ENCODE results near the gene DUSP15.
"Not testable (repeated sequence)": the region's sequence is repeated elsewhere in the genome, so short reads cannot be mapped to it uniquely, and the experiment has no call there.

Gene DUSP15

GRCh38 chr20:31829731-31830130 is 40.6 kb downstream of the DUSP15 start:
- H3K36me3 ChIP-seq (ENCODE audit: insufficient read depth, low read length), result no peaks in the 10 kb centered on the region
- H3K79me2 ChIP-seq (ENCODE audit: control insufficient read depth, insufficient read depth, low read length, unreplicated experiment), result no peaks in the 10 kb centered on the region
- H2AFZ ChIP-seq (ENCODE audit: low read length, unreplicated experiment), result no peak overlapping the region
- no peak overlapping the region for H3K27ac ChIP-seq (ENCODE audit: low read depth, low read length)
- H3K4me1 ChIP-seq (ENCODE audit: control insufficient read depth, insufficient read depth, low read length, unreplicated experiment), result peaks cover under 1% of the 10 kb centered on the region
- no peak overlapping the region for H3K4me3 ChIP-seq (ENCODE audit: low read depth, low read length)
- no peaks in the 10 kb centered on the region for H3K27me3 ChIP-seq (ENCODE audit: insufficient read depth, low read length)

DNA sequence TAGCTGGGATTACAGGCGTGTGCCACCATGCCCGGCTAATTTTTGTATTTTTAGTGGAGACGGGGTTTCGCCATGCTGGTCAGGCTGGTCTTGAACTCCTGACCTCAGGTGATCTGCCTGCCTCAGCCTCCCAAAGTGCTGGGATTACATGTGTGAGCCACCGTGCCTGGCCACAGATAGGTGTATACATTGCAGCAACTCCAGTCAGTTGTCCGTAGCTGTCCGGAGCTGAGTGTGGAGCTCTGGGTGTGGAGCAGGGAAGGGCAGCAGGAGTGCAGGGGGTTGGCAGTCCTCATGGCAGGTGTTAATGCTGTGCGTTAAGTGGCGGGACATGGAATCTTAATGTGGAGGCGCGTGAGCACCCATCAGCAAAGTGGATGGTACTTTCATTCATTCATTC is 42.3 kb downstream of the DUSP15 start:
- H3K36me3 ChIP-seq (ENCODE audit: insufficient read depth, low read length); H3K27ac ChIP-seq (ENCODE audit: low read depth, low read length); H2AFZ ChIP-seq (ENCODE audit: low read length, unreplicated experiment); H3K27me3 ChIP-seq (ENCODE audit: insufficient read depth, low read length); H3K4me3 ChIP-seq (ENCODE audit: low read depth, low read length); H3K4me1 ChIP-seq (ENCODE audit: control insufficient read depth, insufficient read depth, low read length, unreplicated experiment); H3K79me2 ChIP-seq (ENCODE audit: control insufficient read depth, insufficient read depth, low read length, unreplicated experiment): not testable (repeated sequence)

DNA sequence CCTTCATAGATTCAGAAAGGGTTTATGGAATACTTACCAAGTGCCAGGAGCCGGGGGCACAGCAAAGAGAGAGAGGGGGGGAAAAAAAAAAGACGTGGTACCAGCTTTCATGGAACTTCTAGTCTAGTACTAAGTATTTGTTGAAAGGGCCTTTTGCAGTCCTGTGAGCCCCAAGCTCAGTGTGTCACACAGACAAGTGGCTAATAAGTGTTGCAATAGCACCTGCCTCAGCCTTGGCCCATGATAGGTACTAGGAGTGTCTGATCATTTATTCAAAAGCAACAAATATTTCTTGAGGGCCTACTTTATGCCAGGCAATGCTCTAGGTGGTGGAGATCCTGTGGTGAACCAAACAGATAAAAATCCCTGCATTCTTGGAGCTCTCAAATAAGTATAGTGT is 43.3 kb downstream of the DUSP15 start:
- no peaks in the 10 kb centered on the region for H3K79me2 ChIP-seq (ENCODE audit: control insufficient read depth, insufficient read depth, low read length, unreplicated experiment)

DNA sequence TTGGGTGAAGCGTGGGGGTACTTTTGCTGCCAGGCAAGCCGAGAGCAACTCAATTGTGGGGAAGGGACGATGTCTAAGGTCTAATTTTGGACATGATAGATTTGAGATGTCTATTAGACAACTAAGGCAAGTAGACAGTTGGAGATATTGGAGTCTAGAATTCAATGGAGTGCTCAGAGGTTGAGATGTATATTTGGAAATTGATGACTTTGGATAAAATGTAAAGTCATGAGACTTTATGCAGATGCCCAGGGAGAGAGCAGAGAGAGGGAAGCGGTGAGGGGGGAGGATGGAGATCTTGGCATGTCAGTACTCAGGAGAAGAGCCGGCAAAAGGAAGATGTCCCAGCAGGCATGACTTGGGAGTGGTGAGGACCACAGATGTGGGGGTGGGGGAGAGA is 44.3 kb downstream of the DUSP15 start:
- no peak overlapping the region for H3K4me3 ChIP-seq (ENCODE audit: low read depth, low read length)
- H2AFZ ChIP-seq (ENCODE audit: low read length, unreplicated experiment), result no peak overlapping the region
- H3K36me3 ChIP-seq (ENCODE audit: insufficient read depth, low read length), result no peaks in the 10 kb centered on the region
- H3K27me3 ChIP-seq (ENCODE audit: insufficient read depth, low read length), result no peaks in the 10 kb centered on the region
- H3K4me1 ChIP-seq (ENCODE audit: control insufficient read depth, insufficient read depth, low read length, unreplicated experiment), result peaks cover 10% of the 10 kb centered on the region
- no peaks in the 10 kb centered on the region for H3K79me2 ChIP-seq (ENCODE audit: control insufficient read depth, insufficient read depth, low read length, unreplicated experiment)
- no peak overlapping the region for H3K27ac ChIP-seq (ENCODE audit: low read depth, low read length)

More for the DNA sequence above, 43.3 kb downstream of the DUSP15 start:
- Histone ChIP-seq H3K27ac (ENCODE audit: low read depth, low read length) (no peak overlapping the region), H3K36me3 (ENCODE audit: insufficient read depth, low read length) (no peaks in the 10 kb centered on the region), H2AFZ (ENCODE audit: low read length, unreplicated experiment) (no peak overlapping the region), H3K27me3 (ENCODE audit: insufficient read depth, low read length) (no peaks in the 10 kb centered on the region), H3K4me1 (ENCODE audit: control insufficient read depth, insufficient read depth, low read length, unreplicated experiment) (peaks cover 10% of the 10 kb centered on the region), H3K4me3 (ENCODE audit: low read depth, low read length) (no peak overlapping the region)

- Histone ChIP-seq H3K36me3 (ENCODE audit: insufficient read depth, low read length) (no peaks in the 10 kb centered on the region), H2AFZ (ENCODE audit: low read length, unreplicated experiment) (no peak overlapping the region), H3K79me2 (ENCODE audit: control insufficient read depth, insufficient read depth, low read length, unreplicated experiment) (no peaks in the 10 kb centered on the region), H3K4me1 (ENCODE audit: control insufficient read depth, insufficient read depth, low read length, unreplicated experiment) (peaks cover 10% of the 10 kb centered on the region), H3K27me3 (ENCODE audit: insufficient read depth, low read length) (no peaks in the 10 kb centered on the region), H3K27ac (ENCODE audit: low read depth, low read length) (no peak overlapping the region), H3K4me3 (ENCODE audit: low read depth, low read length) (no peak overlapping the region)
These were observed 45.6 kb downstream of the DUSP15 start for GRCh38 chr20:31824554-31825313.

- no peak overlapping the region for H2AFZ ChIP-seq (ENCODE audit: low read length, unreplicated experiment)
- no peaks in the 10 kb centered on the region for H3K79me2 ChIP-seq (ENCODE audit: control insufficient read depth, insufficient read depth, low read length, unreplicated experiment)
- H3K4me3 ChIP-seq (ENCODE audit: low read depth, low read length), result no peak overlapping the region
- no peaks in the 10 kb centered on the region for H3K27me3 ChIP-seq (ENCODE audit: insufficient read depth, low read length)
- peaks cover 10% of the 10 kb centered on the region for H3K4me1 ChIP-seq (ENCODE audit: control insufficient read depth, insufficient read depth, low read length, unreplicated experiment)
- no peaks in the 10 kb centered on the region for H3K36me3 ChIP-seq (ENCODE audit: insufficient read depth, low read length)
- H3K27ac ChIP-seq (ENCODE audit: low read depth, low read length), result no peak overlapping the region
These were observed 46.2 kb downstream of the DUSP15 start for GRCh38 chr20:31824125-31824485.

GRCh38 chr20:31823360-31824124 is 46.8 kb downstream of the DUSP15 start:
- H3K27ac ChIP-seq (ENCODE audit: low read depth, low read length), result no peak overlapping the region
- peaks cover 10% of the 10 kb centered on the region for H3K4me1 ChIP-seq (ENCODE audit: control insufficient read depth, insufficient read depth, low read length, unreplicated experiment)
- no peaks in the 10 kb centered on the region for H3K79me2 ChIP-seq (ENCODE audit: control insufficient read depth, insufficient read depth, low read length, unreplicated experiment)
- no peaks in the 10 kb centered on the region for H3K36me3 ChIP-seq (ENCODE audit: insufficient read depth, low read length)
- no peak overlapping the region for H2AFZ ChIP-seq (ENCODE audit: low read length, unreplicated experiment)
- H3K4me3 ChIP-seq (ENCODE audit: low read depth, low read length), result no peak overlapping the region
- no peaks in the 10 kb centered on the region for H3K27me3 ChIP-seq (ENCODE audit: insufficient read depth, low read length)

- H3K27ac ChIP-seq (ENCODE audit: low read depth, low read length), result no peak overlapping the region
- no peak overlapping the region for H3K4me3 ChIP-seq (ENCODE audit: low read depth, low read length)
- H3K27me3 ChIP-seq (ENCODE audit: insufficient read depth, low read length), result no peaks in the 10 kb centered on the region
- peaks cover 10% of the 10 kb centered on the region for H3K4me1 ChIP-seq (ENCODE audit: control insufficient read depth, insufficient read depth, low read length, unreplicated experiment)
- H3K36me3 ChIP-seq (ENCODE audit: insufficient read depth, low read length), result no peaks in the 10 kb centered on the region
- H2AFZ ChIP-seq (ENCODE audit: low read length, unreplicated experiment), result no peak overlapping the region
- no peaks in the 10 kb centered on the region for H3K79me2 ChIP-seq (ENCODE audit: control insufficient read depth, insufficient read depth, low read length, unreplicated experiment)
These were observed 47.7 kb downstream of the DUSP15 start for GRCh38 chr20:31822421-31823330.

- Histone ChIP-seq H3K27ac (ENCODE audit: low read depth, low read length) (no peak overlapping the region), H3K27me3 (ENCODE audit: insufficient read depth, low read length) (no peaks in the 10 kb centered on the region), H3K4me1 (ENCODE audit: control insufficient read depth, insufficient read depth, low read length, unreplicated experiment) (peaks cover 10% of the 10 kb centered on the region), H2AFZ (ENCODE audit: low read length, unreplicated experiment) (no peak overlapping the region), H3K36me3 (ENCODE audit: insufficient read depth, low read length) (no peaks in the 10 kb centered on the region), H3K79me2 (ENCODE audit: control insufficient read depth, insufficient read depth, low read length, unreplicated experiment) (no peaks in the 10 kb centered on the region), H3K4me3 (ENCODE audit: low read depth, low read length) (no peak overlapping the region)
These were observed 48.9 kb downstream of the DUSP15 start for GRCh38 chr20:31821427-31821826.

DNA sequence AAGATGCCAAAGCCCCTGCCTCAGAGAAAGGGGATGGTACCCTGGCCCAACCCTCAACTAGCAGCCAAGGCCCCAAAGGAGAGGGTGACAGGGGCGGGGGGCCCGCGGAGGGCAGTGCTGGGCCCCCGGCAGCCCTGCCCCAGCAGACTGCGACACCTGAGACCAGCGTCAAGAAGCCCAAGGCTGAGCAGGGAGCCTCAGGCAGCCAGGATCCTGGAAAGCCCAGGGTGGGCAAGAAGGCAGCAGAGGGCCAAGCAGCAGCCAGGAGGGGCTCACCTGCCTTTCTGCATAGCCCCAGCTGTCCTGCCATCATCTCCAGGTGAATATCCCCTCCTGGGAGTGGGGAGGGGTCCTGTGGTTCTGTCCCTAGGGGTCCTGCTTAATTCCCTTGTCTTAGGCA is 50.1 kb downstream of the DUSP15 start:
- Histone ChIP-seq H3K4me1 (ENCODE audit: control insufficient read depth, insufficient read depth, low read length, unreplicated experiment) (peaks cover 16% of the 10 kb centered on the region), H2AFZ (ENCODE audit: low read length, unreplicated experiment) (no peak overlapping the region), H3K27ac (ENCODE audit: low read depth, low read length) (no peak overlapping the region), H3K27me3 (ENCODE audit: insufficient read depth, low read length) (no peaks in the 10 kb centered on the region), H3K36me3 (ENCODE audit: insufficient read depth, low read length) (no peaks in the 10 kb centered on the region), H3K4me3 (ENCODE audit: low read depth, low read length) (no peak overlapping the region), H3K79me2 (ENCODE audit: control insufficient read depth, insufficient read depth, low read length, unreplicated experiment) (no peaks in the 10 kb centered on the region)
